Naive B cell (primary cell): Measurements from ENCODE around the gene CGNL1. TPM values are rescaled to one million over a fixed set of nuclear protein-coding genes. Genes with fewer than 3 reads are reported as not detected.

ENCODE experiments used
- ATAC-seq, 2 donors: fragments of 150-1000 bp; cut with Tn5 transposase; 2 replicates each; pipeline ENCODE4 v1.10.0; 2021; ENCODE audit warnings: low read depth in 2 of 2, mild to moderate bottlenecking in 2 of 2, moderate library complexity in 2 of 2
- DNase-seq: peaks from one replicate; pipeline ENCODE4 v3.0.0; 2022
- H3K27ac Mint-ChIP-seq, 6 donors: one replicate each; pipeline ENCODE4 v1.8.0; 2020 to 2022; ENCODE audit warnings: mild to moderate bottlenecking in 6 of 6, mixed read lengths in 6 of 6, moderate library complexity in 5 of 6, inconsistent platforms in 2 of 6
- H3K27me3 Mint-ChIP-seq, 3 donors: one replicate each; pipeline ENCODE4 v1.8.0; 2021 to 2022; ENCODE audit warnings: mixed read lengths in 3 of 3, mild to moderate bottlenecking in 1 of 3
- H3K36me3 Mint-ChIP-seq, 2 donors: one replicate each; pipeline ENCODE4 v1.8.0; 2020 to 2022; ENCODE audit warnings: mixed read lengths in 2 of 2, inconsistent platforms in 1 of 2, mild to moderate bottlenecking in 1 of 2
- H3K4me1 Mint-ChIP-seq, 3 donors: one replicate each; pipeline ENCODE4 v1.8.0; 2020 to 2022; ENCODE audit warnings: mixed read lengths in 3 of 3, inconsistent platforms in 1 of 3, mild to moderate bottlenecking in 1 of 3, moderate library complexity in 1 of 3
- H3K4me3 Mint-ChIP-seq, 8 donors: one replicate each; pipeline ENCODE4 v1.8.0; 2020 to 2022; ENCODE audit warnings: mild to moderate bottlenecking in 8 of 8, mixed read lengths in 8 of 8, moderate library complexity in 8 of 8, inconsistent platforms in 2 of 8
- H3K9me3 Mint-ChIP-seq, 7 donors: one replicate each; pipeline ENCODE4 v1.8.0; 2020 to 2022; ENCODE audit warnings: mixed read lengths in 7 of 7, mild to moderate bottlenecking in 5 of 7, inconsistent platforms in 2 of 7, moderate library complexity in 1 of 7
- polyA plus RNA-seq, 6 donors: library from polyadenylated mRNA; unstranded; fragments of 300-500 nt; fragmentation: Illumina TruSeq; gene quantifications; one replicate each; pipeline ENCODE4 v1.2.3, GENCODE V29; 2021; ENCODE audit warnings: low read depth in 6 of 6

The CGNL1 gene
- polyA plus RNA-seq, 6 donors from 2014 or later: 0.09 TPM; not detected in 4

GRCh38 chr15:57586661-57587424, 210.5 kb downstream of the CGNL1 start:
- Mint-ChIP-seq H3K36me3 (peaks cover 11 to 41% of the 10 kb centered on the region in 2 donors), H3K27me3 (peaks cover 0 to 8% (median 3%) of the 10 kb centered on the region in 3 donors), H3K4me1 (peaks cover 53 to 74% (median 63%) of the 10 kb centered on the region in 3 donors), H3K4me3 (peak overlapping the region; percentile 18 to 93 (median 77)), H3K27ac (peak overlapping the region; percentile 92 to 100 (median 99)), H3K9me3 (peaks cover 10 to 20% (median 11%) of the 10 kb centered on the region in 7 donors)
- DNase-seq (peak; percentile 80), ATAC-seq (peak; percentile 84 to 87)

GRCh38 chr15:57589281-57589680, 213.0 kb downstream of the CGNL1 start:
- peak overlapping the region in 5 of 6 donors; percentile 11 to 92 (median 52) for H3K27ac Mint-ChIP-seq
- peaks cover 0 to 11% (median 2%) of the 10 kb centered on the region in 7 donors for H3K9me3 Mint-ChIP-seq
- ATAC-seq: no peak
- peaks cover 58 to 84% (median 72%) of the 10 kb centered on the region in 3 donors for H3K4me1 Mint-ChIP-seq
- H3K4me3 Mint-ChIP-seq: peak overlapping the region in 4 of 8 donors; percentile 8 to 75 (median 62)
- H3K36me3 Mint-ChIP-seq: peaks cover 0 to 21% of the 10 kb centered on the region in 2 donors
- DNase-seq: no peak
- H3K27me3 Mint-ChIP-seq: no peaks in the 10 kb centered on the region

GRCh38 chr15:57589754-57590153, 213.4 kb downstream of the CGNL1 start:
- Mint-ChIP-seq H3K27me3 (no peaks in the 10 kb centered on the region), H3K4me1 (peaks cover 58 to 82% (median 76%) of the 10 kb centered on the region in 3 donors), H3K27ac (peak overlapping the region in 4 of 6 donors; percentile 25 to 92 (median 70)), H3K36me3 (peaks cover 0 to 21% of the 10 kb centered on the region in 2 donors), H3K4me3 (peak overlapping the region in 6 of 8 donors; percentile 45 to 87 (median 57)), H3K9me3 (peaks cover 0 to 11% (median 2%) of the 10 kb centered on the region in 7 donors)
- no peak for DNase-seq
- no peak for ATAC-seq

DNA sequence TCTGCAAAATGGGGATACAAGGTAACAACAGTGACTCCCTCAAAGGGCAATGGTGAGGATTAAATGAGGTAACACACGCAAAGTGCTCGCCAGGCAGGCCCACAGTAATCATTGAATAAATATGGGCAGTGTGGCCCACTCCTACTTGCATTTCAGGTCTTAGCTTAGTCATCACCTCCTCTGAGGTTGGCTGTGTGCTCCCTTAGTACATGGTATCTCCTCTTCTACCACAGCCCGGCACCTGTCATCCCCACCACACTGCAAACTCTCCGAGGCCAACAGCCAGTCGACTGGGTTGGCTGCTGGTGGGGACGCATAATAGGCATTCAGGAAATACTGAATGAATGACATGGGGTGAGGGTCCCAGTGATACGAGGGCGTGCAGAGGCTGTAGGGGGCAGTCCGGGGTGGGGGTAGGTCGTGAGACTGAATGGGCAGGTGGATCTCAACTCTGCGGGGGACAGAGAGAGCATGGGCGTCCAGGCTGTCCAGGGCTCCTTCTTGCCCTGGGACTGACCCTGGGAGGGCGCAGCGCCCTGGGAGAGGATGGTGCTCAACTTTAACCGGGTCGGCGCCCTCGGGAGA, 215.0 kb downstream of the CGNL1 start:
- Mint-ChIP-seq H3K36me3 (peaks cover 0 to 21% of the 10 kb centered on the region in 2 donors), H3K27me3 (no peaks in the 10 kb centered on the region), H3K9me3 (peaks cover 0 to 11% (median 2%) of the 10 kb centered on the region in 7 donors), H3K4me1 (peaks cover 52 to 74% (median 71%) of the 10 kb centered on the region in 3 donors), H3K4me3 (peak overlapping the region; percentile 76 to 94 (median 88)), H3K27ac (peak overlapping the region; percentile 74 to 97 (median 87))
- DNase-seq: no peak
- peak in 1 of 2 donors; percentile 1 for ATAC-seq

DNA sequence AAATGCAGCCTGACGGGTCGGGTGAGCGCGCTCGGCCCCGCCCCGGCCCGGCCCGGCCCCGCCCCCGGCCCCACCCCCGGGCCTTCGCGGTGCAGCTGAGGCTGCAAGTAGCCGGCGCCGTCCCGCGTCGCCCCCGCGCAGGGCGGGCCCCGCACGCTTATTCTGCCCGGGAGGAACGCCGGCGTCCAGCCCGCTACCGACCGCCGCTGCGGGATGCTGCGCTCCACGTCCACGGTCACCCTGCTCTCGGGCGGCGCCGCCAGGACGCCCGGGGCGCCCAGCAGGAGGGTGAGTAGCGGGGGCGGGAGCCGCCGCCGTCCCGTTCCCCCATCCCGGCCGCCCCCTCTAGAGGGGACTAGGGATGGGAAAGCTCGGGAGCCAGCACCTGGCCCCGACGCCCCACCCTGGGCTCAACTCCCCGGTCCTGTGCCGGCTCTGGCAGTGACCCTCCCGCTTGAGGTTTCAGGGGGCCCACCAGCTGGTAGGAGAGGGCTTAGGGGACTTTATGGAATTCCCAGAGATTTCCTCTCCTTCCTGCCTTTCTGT, 215.6 kb downstream of the CGNL1 start, which contains the start of gene MYZAP:
Gene MYZAP, plus strand, starts transcription at position 83 of the 546 bp plus-strand sequence. Its CDS starts 131 bp downstream, at position 214.
- H3K4me1 Mint-ChIP-seq: peaks cover 50 to 70% (median 69%) of the 10 kb centered on the region in 3 donors
- peaks cover 0 to 11% (median 0%) of the 10 kb centered on the region in 7 donors for H3K9me3 Mint-ChIP-seq
- H3K27me3 Mint-ChIP-seq: no peaks in the 10 kb centered on the region
- peak within 1 kb of the TSS; percentile 82 to 94 (median 88) for H3K4me3 Mint-ChIP-seq
- H3K27ac Mint-ChIP-seq: peak within 1 kb of the TSS; percentile 74 to 97 (median 87)
- DNase-seq (peak; percentile 59), ATAC-seq (peak; percentile 66)
- H3K36me3 Mint-ChIP-seq: peaks cover 0 to 21% of the 10 kb centered on the region in 2 donors

GRCh38 chr15:57592426-57592825, 216.1 kb downstream of the CGNL1 start:
- ATAC-seq (no peak), DNase-seq (no peak)
- peaks cover 0 to 18% of the 10 kb centered on the region in 2 donors for H3K36me3 Mint-ChIP-seq
- H3K4me3 Mint-ChIP-seq: peak overlapping the region; percentile 76 to 91 (median 82)
- H3K9me3 Mint-ChIP-seq: peaks cover 0 to 10% (median 0%) of the 10 kb centered on the region in 7 donors
- H3K27ac Mint-ChIP-seq: peak overlapping the region in 4 of 6 donors; percentile 46 to 70 (median 54)
- H3K27me3 Mint-ChIP-seq: no peaks in the 10 kb centered on the region
- peaks cover 45 to 67% (median 64%) of the 10 kb centered on the region in 3 donors for H3K4me1 Mint-ChIP-seq

DNA sequence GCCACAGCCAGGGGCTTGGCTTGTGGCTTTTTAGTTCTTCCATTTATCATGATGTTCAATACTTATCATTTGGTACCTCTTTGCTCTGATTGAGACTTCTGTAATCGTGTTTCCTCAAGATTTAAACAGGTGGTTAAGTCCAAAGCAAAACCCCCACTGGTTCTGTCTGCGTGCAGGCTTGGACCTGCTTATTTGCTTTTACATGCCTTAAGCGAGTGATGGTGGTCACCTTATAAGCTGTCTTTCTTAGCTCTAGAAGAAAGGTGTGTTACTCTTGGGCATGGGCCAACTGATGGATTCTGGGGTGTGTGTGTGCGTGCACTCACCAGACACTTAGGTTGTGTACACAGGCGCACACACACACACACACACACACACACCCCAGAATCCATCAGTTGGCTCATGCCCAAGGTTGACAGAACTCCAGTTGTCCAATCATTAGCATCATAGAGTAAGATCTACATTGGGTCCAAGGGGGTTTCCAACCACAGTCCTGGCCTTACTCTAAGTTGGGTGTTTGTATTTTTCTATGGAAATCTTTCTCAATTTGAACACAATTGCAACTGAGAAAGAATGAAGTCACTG, 216.6 kb downstream of the CGNL1 start:
- H3K27ac Mint-ChIP-seq: peak overlapping the region in 3 of 6 donors; percentile 22 to 70 (median 46)
- ATAC-seq (no peak), DNase-seq (no peak)
- H3K9me3 Mint-ChIP-seq: peaks cover 0 to 5% (median 0%) of the 10 kb centered on the region in 7 donors
- peaks cover 40 to 65% (median 59%) of the 10 kb centered on the region in 3 donors for H3K4me1 Mint-ChIP-seq
- peak overlapping the region; percentile 76 to 91 (median 82) for H3K4me3 Mint-ChIP-seq
- H3K36me3 Mint-ChIP-seq: peaks cover 0 to 13% of the 10 kb centered on the region in 2 donors
- no peaks in the 10 kb centered on the region for H3K27me3 Mint-ChIP-seq

DNA sequence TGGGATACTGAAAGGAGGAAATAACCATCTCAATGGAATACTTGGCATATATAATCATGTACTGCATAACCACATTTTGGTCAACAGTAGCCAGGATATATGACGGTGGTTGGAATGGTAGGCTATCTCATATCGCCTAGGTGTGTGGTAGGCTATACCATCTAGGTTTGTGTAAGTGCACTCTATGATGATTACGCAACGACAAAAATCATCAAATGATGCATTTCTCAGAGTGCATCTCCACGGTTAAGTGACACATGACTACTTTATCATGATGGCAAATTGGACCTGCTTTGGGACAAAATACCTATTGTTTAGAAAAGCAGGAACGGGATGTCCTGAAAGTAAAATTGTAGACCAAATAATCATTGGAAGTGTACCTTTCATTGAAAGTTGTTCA, 218.2 kb downstream of the CGNL1 start:
- H3K36me3 Mint-ChIP-seq: peaks cover 0 to 6% of the 10 kb centered on the region in 2 donors
- peaks cover 26 to 53% (median 50%) of the 10 kb centered on the region in 3 donors for H3K4me1 Mint-ChIP-seq
- H3K4me3 Mint-ChIP-seq: peak overlapping the region in 1 of 8 donors; percentile 17
- peaks cover 0 to 9% (median 0%) of the 10 kb centered on the region in 3 donors for H3K27me3 Mint-ChIP-seq
- no peaks in the 10 kb centered on the region for H3K9me3 Mint-ChIP-seq
- ATAC-seq (no peak), DNase-seq (no peak)
- H3K27ac Mint-ChIP-seq: no peak overlapping the region

DNA sequence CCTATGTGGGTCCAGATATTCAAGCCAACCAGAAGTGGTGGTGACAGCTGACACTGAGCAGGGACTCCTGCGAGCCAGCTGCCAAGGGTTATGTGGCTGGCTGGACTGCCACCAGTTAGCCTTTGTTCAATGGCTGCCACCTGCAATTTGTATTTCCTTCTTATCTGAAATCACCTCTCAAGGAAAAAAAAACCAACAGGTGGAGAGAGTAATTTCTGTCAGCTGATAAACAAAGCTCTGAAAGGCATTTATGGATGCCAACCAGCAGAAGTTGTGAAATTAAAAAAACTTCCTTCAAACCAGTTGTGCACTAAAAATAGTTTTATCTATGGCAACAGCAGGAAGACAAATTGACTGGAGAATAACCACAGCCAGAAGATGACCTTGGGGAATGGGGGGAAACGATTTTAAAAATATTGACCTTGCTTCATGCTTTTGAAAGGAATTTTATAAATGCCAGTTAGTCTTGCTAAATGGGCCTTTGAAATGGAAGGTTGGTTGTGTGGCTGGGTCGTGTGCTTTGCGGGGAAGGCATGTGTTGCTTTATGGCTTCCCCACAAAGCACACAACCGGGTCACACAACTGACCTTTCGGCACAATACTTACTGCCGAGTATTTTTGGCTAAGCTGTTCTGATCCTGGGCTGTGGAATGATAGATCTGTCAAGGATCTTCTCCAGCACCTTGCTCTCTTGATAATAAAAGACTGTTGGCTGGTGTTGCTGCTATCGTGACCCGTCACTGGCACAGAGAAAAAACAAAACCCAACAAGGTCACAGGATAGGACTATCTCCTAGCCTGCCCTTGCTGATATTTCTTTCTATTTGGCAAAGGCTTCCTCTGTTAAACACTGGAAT, 218.9 kb downstream of the CGNL1 start:
- Mint-ChIP-seq H3K27me3 (peaks cover 0 to 9% (median 0%) of the 10 kb centered on the region in 3 donors), H3K9me3 (no peaks in the 10 kb centered on the region), H3K4me3 (no peak overlapping the region), H3K36me3 (peaks cover 0 to 6% of the 10 kb centered on the region in 2 donors), H3K27ac (no peak overlapping the region), H3K4me1 (peaks cover 18 to 46% (median 42%) of the 10 kb centered on the region in 3 donors)
- DNase-seq: no peak
- no peak for ATAC-seq

GRCh38 chr15:57596301-57596855, 220.1 kb downstream of the CGNL1 start:
- H3K27ac Mint-ChIP-seq: peak overlapping the region in 2 of 6 donors; percentile 17 to 72

DNA sequence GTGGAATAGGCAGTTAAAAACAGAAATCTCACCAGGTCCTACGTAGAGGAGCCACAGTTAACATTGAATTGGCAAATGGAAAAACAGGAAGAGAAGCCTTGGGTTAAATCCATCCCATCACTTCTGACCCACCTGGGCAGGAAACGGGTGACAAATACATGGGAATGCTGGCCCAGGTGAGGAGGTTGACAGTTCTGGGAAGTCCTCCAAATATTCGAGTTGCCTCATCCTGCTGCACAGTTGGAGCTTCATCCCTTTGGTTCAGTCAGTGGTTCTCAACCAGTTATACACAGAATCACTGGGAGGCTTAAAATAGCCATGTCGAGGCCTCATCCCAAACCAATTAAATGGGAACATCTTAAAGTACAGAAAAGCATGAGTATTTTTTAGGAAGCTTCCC, 220.7 kb downstream of the CGNL1 start:
- Mint-ChIP-seq H3K4me1 (peaks cover 9 to 42% (median 36%) of the 10 kb centered on the region in 3 donors), H3K27me3 (peaks cover 0 to 16% (median 5%) of the 10 kb centered on the region in 3 donors), H3K4me3 (no peak overlapping the region), H3K36me3 (peaks cover 5 to 7% of the 10 kb centered on the region in 2 donors), H3K9me3 (no peaks in the 10 kb centered on the region), H3K27ac (peak overlapping the region in 3 of 6 donors; percentile 17 to 72 (median 62))
- ATAC-seq: no peak
- DNase-seq: no peak

More at GRCh38 chr15:57596301-57596855, 220.1 kb downstream of the CGNL1 start:
- no peaks in the 10 kb centered on the region for H3K9me3 Mint-ChIP-seq
- peaks cover 0 to 11% (median 2%) of the 10 kb centered on the region in 3 donors for H3K27me3 Mint-ChIP-seq
- DNase-seq: no peak
- H3K36me3 Mint-ChIP-seq: peaks cover 3% of the 10 kb centered on the region in 2 donors
- H3K4me3 Mint-ChIP-seq: no peak overlapping the region
- no peak for ATAC-seq
- H3K4me1 Mint-ChIP-seq: peaks cover 10 to 41% (median 35%) of the 10 kb centered on the region in 3 donors

DNA sequence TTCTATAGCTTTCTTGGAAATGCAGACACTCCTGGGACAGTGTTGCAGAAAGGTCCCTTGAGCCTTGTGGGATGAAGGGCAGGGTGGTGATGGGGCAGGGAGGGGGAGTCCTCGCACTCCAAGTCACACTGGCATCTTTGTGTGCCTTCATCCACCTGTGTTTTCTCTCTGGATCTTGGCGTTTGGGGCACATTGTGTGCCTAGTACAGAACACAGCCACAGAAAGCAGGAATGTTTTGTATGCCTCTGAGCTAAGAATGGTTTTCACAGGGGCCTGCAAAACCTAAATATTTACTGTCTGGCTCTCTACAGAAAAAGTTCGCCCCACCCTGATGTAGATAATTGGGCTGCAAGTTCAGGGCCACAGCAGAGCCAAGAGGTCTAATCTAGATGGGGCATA, 221.1 kb downstream of the CGNL1 start:
- Mint-ChIP-seq H3K27me3 (peaks cover 0 to 16% (median 5%) of the 10 kb centered on the region in 3 donors), H3K4me3 (no peak overlapping the region), H3K4me1 (peaks cover 9 to 42% (median 33%) of the 10 kb centered on the region in 3 donors), H3K36me3 (peaks cover 5 to 7% of the 10 kb centered on the region in 2 donors), H3K27ac (peak overlapping the region in 1 of 6 donors; percentile 48), H3K9me3 (no peaks in the 10 kb centered on the region)
- DNase-seq: no peak
- ATAC-seq: no peak
